DMS114 treated with DMSO at 0.1 percent for 48 hours (cell line): Measurements from ENCODE around the gene GSE1.

Source experiments
- DNase-seq: peaks from one replicate; lab custom pipeline; 2025; ENCODE audit not compliant: unreplicated experiment; lab: John Stamatoyannopoulos, UW

Gene GSE1

GRCh38 chr16:85631802-85632393, 18.8 kb downstream of the GSE1 start:
- DNase-seq = no peak

GRCh38 chr16:85632709-85633437, 19.8 kb downstream of the GSE1 start:
- DNase-seq = no peak

GRCh38 chr16:85633438-85633743, 20.3 kb downstream of the GSE1 start:
- no peak for DNase-seq

- DNase-seq = no peak
Observed at GRCh38 chr16:85633888-85634287, 20.8 kb downstream of the GSE1 start.

GRCh38 chr16:85634747-85635544, 21.8 kb downstream of the GSE1 start:
- DNase-seq = no peak

GRCh38 chr16:85635545-85636140, 22.5 kb downstream of the GSE1 start:
- no peak for DNase-seq

- no peak for DNase-seq
Observed at GRCh38 chr16:85636234-85636812, 23.2 kb downstream of the GSE1 start.

- no peak for DNase-seq
Observed at GRCh38 chr16:85637061-85637807, 24.1 kb downstream of the GSE1 start.

- no peak for DNase-seq
Observed at GRCh38 chr16:85637808-85638647, 24.9 kb downstream of the GSE1 start.

GRCh38 chr16:85638695-85639409, 25.7 kb downstream of the GSE1 start:
- no peak for DNase-seq

- DNase-seq = no peak
Observed at GRCh38 chr16:85639529-85640253, 26.6 kb downstream of the GSE1 start.

GRCh38 chr16:85640254-85640558, 27.1 kb downstream of the GSE1 start:
- no peak for DNase-seq

- no peak for DNase-seq
Observed at GRCh38 chr16:85640585-85640984, 27.5 kb downstream of the GSE1 start.

GRCh38 chr16:85641305-85641704, 28.2 kb downstream of the GSE1 start:
- DNase-seq = no peak

GRCh38 chr16:85641776-85642176, 28.7 kb downstream of the GSE1 start:
- DNase-seq = no peak

- no peak for DNase-seq
Observed at GRCh38 chr16:85642762-85643358, 29.7 kb downstream of the GSE1 start.

- DNase-seq = no peak
Observed at GRCh38 chr16:85643631-85644030, 30.5 kb downstream of the GSE1 start.

GRCh38 chr16:85644093-85644712, 31.1 kb downstream of the GSE1 start:
- no peak for DNase-seq
